HG03064 (cell line): Measurements from ENCODE around the gene KLHL5.
"Not testable (repeated sequence)": the region's sequence is repeated elsewhere in the genome, so short reads cannot be mapped to it uniquely, and the experiment has no call there.

ENCODE experiments used
- ATAC-seq: cut with Tn5 transposase; IDR thresholded peaks from one replicate; pipeline ENCODE4 v1.9.1; 2021; ENCODE audit warnings: low read depth; ENCODE audit not compliant: unreplicated experiment

Gene KLHL5

GRCh38 chr4:39062094-39062769 is at the start of gene KLHL5:
Gene KLHL5, plus strand, starts transcription at chr4:39062232. Its CDS starts 421 bp downstream, at chr4:39062653.
- no peak for ATAC-seq

- no peak for ATAC-seq
These were observed 48.0 kb upstream of the KLHL5 start for GRCh38 chr4:39014028-39014427.

- no peak for ATAC-seq
These were observed 41.9 kb upstream of the KLHL5 start for GRCh38 chr4:39020130-39020529.

GRCh38 chr4:39021631-39022030 is 40.4 kb upstream of the KLHL5 start:
- no peak for ATAC-seq

GRCh38 chr4:39022241-39022640 is 39.8 kb upstream of the KLHL5 start:
- no peak for ATAC-seq

GRCh38 chr4:39023059-39023458 is 39.0 kb upstream of the KLHL5 start:
- ATAC-seq: no peak

GRCh38 chr4:39024311-39024865 is 37.6 kb upstream of the KLHL5 start:
- ATAC-seq: no peak

GRCh38 chr4:39025552-39026085 is 36.4 kb upstream of the KLHL5 start:
- no peak for ATAC-seq

GRCh38 chr4:39026096-39026495 is 35.9 kb upstream of the KLHL5 start:
- ATAC-seq: no peak

GRCh38 chr4:39029752-39030694 is 32.0 kb upstream of the KLHL5 start:
- ATAC-seq: no peak

- no peak for ATAC-seq
These were observed 31.3 kb upstream of the KLHL5 start for GRCh38 chr4:39030725-39031124.

- ATAC-seq: not testable (repeated sequence)
These were observed 30.4 kb upstream of the KLHL5 start for GRCh38 chr4:39031590-39032020.

GRCh38 chr4:39032218-39033085 is 29.6 kb upstream of the KLHL5 start, which contains the start of gene TMEM156:
Gene TMEM156, minus strand, starts transcription at chr4:39032409. Its CDS starts 96 bp downstream, at chr4:39032313.
- ATAC-seq: peak; percentile 59

GRCh38 chr4:39036172-39036571 is 25.9 kb upstream of the KLHL5 start:
- ATAC-seq: no peak

- no peak for ATAC-seq
These were observed 24.6 kb upstream of the KLHL5 start for GRCh38 chr4:39037491-39037825.

GRCh38 chr4:39037941-39038340 is 24.1 kb upstream of the KLHL5 start:
- ATAC-seq: no peak

- ATAC-seq: no peak
These were observed 22.9 kb upstream of the KLHL5 start for GRCh38 chr4:39039108-39039507.

- no peak for ATAC-seq
These were observed 19.7 kb upstream of the KLHL5 start for GRCh38 chr4:39042366-39042765.

GRCh38 chr4:39043058-39043860 is 18.8 kb upstream of the KLHL5 start:
- ATAC-seq: no peak
